Stimulated activated CD4-positive, alpha-beta T cell treated with anti-CD3 and anti-CD28 coated beads, TNF-alpha, amount 100 ng/mL, for 24 hours (primary cell): ENCODE results near the gene TCF7L1.

ENCODE experiments used
- DNase-seq, 3 experiments: peaks; one replicate each; pipeline ENCODE4 v3.0.0-alpha.2; 2020; ENCODE audit warnings: low read depth in 3 of 3

The TCF7L1 gene

DNA sequence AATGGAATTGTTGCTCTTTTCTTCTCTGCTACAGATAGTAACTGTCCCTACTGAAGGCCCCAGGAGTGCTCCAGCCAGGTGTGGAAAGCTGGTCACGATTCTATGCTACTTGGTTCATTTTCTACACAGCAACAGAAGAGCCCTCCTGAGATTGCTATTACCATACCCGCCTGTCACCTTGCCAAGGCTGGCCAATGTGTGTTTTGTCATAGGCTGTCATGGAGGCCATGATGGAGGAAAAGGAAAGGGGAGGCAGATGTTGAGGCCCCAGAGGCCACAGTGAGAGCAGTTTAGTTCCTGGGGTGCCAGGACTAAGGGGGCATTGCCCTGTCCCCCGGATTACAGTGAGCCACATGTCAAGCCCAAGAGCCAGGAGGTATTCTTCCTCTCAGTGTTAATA is 222.3 kb downstream of the TCF7L1 start:
- no peak for DNase-seq

DNA sequence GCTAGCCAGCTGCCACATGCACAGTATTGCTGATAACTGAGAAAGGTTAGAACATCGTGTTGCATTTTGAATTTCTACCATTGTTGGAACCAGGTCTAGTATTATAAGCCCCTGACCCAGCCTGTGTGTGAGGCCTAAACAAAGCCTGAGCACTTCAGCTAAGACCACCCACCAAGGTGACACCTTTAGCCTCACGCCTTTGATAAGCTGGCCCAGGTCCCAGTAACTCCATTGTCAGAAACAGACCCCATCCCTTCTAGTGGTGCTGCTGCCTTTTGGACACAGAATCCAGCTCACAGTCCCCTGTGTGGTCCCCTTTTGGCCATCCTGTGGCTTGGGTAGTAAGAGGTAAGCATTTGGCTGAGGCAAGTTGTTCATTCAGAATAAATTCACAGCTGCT is 223.0 kb downstream of the TCF7L1 start:
- no peak for DNase-seq

DNA sequence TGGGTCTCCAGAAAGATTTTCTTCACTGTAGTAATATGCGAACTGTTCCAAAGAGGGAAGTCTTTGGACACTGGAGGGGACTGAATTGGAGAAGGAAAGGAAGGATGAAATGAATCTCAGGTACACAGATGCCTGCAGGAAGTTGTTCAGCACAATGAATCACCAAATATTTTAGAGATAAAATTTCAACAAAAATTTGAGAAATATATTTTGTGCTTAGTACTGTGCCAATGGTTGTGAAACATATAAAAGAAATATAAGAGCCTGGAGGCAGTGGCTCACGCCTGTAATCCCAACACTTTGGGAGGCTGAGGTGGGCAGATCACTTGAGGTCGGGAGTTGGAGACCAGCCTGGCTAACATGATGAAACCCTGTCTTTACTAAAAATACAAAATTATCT is 224.5 kb downstream of the TCF7L1 start:
- DNase-seq: no peak
